ENCODE results near the gene DYRK4.
A peak's percentile ranks its signal among the peaks of the same experiment; 100 is the strongest.

DYRK4 gene

DNA sequence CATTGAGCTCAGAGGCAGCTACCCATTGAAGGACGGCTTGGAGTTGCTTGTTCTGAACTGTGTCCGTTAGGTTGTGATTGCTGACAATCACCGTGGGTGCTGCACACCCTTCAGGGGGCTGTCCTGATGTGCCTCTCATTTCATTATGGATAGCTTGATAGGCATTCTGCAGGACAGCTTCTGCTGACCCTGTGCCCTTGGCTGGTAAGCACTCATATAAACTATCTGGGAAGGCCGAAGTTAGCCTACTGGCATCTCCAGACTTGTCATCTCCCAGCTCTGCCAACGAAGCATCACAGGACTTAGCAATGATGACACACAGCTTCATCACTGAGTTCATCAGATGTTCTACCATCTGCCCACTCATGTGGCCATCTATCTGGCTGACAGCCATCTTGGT lies 64.5 kb downstream of the DYRK4 start:
- no peak for DNase-seq (ENCODE audit: low spot score)

DNA sequence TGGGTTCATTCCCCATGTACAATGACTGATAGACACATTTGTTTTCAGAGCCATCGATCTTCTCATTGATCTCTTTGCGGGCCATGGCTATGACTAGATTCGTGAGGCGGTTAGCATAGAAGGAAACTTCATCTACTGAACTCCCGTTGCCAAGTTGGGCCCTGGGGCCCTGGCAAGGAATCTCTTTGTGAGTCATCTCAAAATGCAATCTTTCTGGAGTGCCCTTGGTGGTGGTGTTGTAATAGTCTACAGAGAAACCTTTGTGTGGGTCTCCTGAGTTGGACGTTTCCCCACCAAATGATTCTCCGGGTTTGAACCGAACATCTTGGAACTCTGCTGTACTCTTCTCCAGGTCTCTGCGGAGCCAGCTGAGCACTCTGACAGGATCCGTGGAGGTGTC lies 66.4 kb downstream of the DYRK4 start:
- DNase-seq (ENCODE audit: low spot score) = no peak

GRCh38 chr12:4630262-4630661 lies 68.3 kb downstream of the DYRK4 start:
- no peak for DNase-seq (ENCODE audit: low spot score)

GRCh38 chr12:4643747-4644146 lies 81.7 kb downstream of the DYRK4 start:
- no peak for DNase-seq (ENCODE audit: low spot score)

GRCh38 chr12:4645023-4645422 lies 83.0 kb downstream of the DYRK4 start:
- no peak for DNase-seq (ENCODE audit: low spot score)

DNA sequence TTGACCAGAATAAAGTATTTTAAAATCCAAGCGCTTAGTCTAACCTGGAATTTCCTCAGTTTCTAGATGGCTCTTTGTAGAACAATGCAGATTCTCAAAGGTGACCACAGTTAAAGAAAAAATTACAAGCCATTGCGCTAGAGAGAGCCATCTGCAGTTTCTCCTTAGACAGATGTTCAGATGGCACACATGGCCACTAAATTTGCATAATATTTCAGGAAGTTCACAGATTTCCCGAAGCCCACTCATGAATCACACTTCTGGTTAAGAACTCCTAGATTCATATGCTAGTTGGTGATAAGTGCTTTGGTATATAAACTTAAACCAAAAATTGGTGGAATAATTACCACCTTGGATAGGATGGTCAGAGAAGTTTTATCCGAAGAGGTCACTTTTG lies 86.1 kb downstream of the DYRK4 start:
- DNase-seq (ENCODE audit: low spot score) = peak; percentile 29

GRCh38 chr12:4648501-4649357 lies 86.7 kb downstream of the DYRK4 start, which contains the start of the genes AKAP3 and NDUFA9:
AKAP3 (minus strand) TSS chr12:4649051; CDS start chr12:4638196, 10,855 bp downstream.
NDUFA9 (plus strand) TSS chr12:4649114; CDS start chr12:4649127, 13 bp downstream.
- DNase-seq (ENCODE audit: low spot score) = peak; percentile 69

DNA sequence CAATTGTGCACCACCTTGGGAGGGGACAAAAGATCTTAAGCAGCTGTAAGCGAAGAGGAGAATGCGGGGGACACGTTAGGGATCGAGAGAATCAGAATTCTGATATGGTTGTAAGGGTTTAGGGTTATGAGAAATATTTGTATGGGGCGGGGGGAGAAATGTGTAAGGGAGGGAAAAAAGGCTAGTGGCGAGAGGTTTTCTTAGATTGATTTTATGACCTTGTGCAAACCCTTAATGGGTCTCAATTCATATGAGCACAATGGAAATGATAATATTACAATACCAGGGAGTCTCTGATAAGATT lies 87.3 kb downstream of the DYRK4 start:
- peak; percentile 11 for DNase-seq (ENCODE audit: low spot score)

- DNase-seq (ENCODE audit: low spot score) = no peak
Measured at GRCh38 chr12:4653257-4653656, 91.2 kb downstream of the DYRK4 start.

DNA sequence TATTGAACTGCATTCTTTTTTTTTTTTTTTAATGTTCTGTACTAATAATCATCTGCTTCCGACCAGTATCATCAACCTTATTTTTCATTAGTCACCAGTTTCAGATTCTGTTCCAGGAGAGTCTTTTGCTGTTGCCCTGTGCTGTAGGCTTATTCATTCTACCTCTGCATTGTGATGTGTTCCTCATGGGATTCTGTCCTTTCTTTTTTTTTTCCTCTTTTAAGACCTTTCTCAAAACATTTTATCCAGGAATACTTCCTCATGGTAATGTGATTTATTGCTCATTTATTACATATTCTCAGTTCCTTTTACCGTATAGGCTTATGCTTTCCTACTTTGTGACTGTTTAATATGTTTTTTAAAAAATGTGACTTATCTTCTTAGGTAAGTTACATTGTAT lies 91.7 kb downstream of the DYRK4 start:
- no peak for DNase-seq (ENCODE audit: low spot score)

Data from germinal center (tissue), 1 donor.